OCI-LY3 (cell line): ENCODE results near the gene THRB.

ENCODE experiments used
- EZH2phosphoT487 ChIP-seq: fragments of 200-600 bp; shearing (Covaris generic); IDR thresholded peaks from 2 replicates; pipeline ENCODE4 v1.6.1; 2018; ENCODE audit warnings: antibody characterized with exemption, mixed run types, low read depth
- TF ChIP-seq, protein P1 (sequence below): fragments of 200-600, 300-600 bp; sonication (generic); IDR thresholded peaks from 2 replicates; pipeline ENCODE4 v1.5.1; 2014; ENCODE audit warnings: antibody characterized with exemption, low read length, low read depth

DNA sequence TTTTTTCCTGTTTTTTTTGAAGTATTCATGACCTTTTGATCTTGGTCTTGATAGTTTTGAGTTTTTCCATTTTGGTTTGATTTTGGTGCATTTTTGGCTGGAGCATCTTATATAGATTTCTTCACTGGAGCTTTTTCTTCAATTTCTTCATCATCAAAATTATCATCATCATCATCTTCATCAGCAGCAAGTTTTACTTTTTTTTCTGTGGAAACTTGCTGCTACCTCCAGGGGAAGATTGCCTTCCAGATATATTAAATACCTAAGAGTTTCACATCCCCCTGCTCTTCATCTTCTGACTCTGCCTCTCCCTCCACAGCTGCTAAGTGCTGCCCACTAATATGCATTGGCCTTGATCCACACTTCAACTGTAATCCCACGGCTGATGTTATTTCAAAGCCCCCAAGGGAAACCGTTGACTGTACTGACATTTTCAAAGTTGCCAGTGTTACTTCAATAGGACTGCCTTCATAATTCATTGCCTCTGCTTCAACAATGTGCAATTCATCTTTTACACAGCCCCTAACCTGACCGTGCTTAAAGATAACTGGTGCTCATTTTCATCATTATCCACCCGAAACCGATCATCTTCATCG is 397.9 kb downstream of the THRB start:
- TF ChIP-seq, protein P1, sequence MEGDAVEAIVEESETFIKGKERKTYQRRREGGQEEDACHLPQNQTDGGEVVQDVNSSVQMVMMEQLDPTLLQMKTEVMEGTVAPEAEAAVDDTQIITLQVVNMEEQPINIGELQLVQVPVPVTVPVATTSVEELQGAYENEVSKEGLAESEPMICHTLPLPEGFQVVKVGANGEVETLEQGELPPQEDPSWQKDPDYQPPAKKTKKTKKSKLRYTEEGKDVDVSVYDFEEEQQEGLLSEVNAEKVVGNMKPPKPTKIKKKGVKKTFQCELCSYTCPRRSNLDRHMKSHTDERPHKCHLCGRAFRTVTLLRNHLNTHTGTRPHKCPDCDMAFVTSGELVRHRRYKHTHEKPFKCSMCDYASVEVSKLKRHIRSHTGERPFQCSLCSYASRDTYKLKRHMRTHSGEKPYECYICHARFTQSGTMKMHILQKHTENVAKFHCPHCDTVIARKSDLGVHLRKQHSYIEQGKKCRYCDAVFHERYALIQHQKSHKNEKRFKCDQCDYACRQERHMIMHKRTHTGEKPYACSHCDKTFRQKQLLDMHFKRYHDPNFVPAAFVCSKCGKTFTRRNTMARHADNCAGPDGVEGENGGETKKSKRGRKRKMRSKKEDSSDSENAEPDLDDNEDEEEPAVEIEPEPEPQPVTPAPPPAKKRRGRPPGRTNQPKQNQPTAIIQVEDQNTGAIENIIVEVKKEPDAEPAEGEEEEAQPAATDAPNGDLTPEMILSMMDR = no peak
- no peak for TF ChIP-seq EZH2phosphoT487
